CD4-positive, alpha-beta T cell (primary cell): ENCODE results near the gene PPP1R9B. TPM values are rescaled to one million over a fixed set of nuclear protein-coding genes. Genes with fewer than 3 reads are reported as not detected.

Experiments
- ATAC-seq: fragments of 200-7000 bp; cut with Tn5 transposase; one replicate; pipeline ENCODE4 v1.10.0; 2022; ENCODE audit warnings: mild to moderate bottlenecking; ENCODE audit not compliant: poor library complexity
- CTCF ChIA-PET: fragments of 350-600 bp; sonication (Branson Sonifier 250); formaldehyde crosslinking; loops from one replicate; lab custom pipeline; 2021; ENCODE audit warnings: antibody characterized with exemption, inconsistent platforms; lab: Charles Lee
- POLR2A ChIA-PET: fragments of 350-600 bp; sonication (Branson Sonifier 250); formaldehyde crosslinking; loops from one replicate; lab custom pipeline; 2021; ENCODE audit warnings: antibody characterized with exemption, inconsistent platforms; lab: Charles Lee
- DNase-seq, 14 experiments: peaks; one replicate each; pipeline ENCODE4 v3.0.0-alpha.2; 2013 to 2020; ENCODE audit warnings: mixed read lengths in 2 of 14
- H3K27ac ChIP-seq, 2 donors: one replicate each; pipeline versions ENCODE4 v1.5.1 to v1.7.0; 2013; ENCODE audit warnings: low read length in 2 of 2, low read depth in 1 of 2, mild to moderate bottlenecking in 1 of 2
- H3K27me3 ChIP-seq, 2 experiments: 1 replicate in 1 of 2; 2 replicates in 1 of 2; pipeline versions ENCODE4 v1.6.1 to v1.7.0; 2013; ENCODE audit warnings: low read length in 2 of 2, control low read depth in 1 of 2, mild to moderate bottlenecking in 1 of 2, moderate library complexity in 1 of 2; ENCODE audit not compliant: insufficient read depth in 2 of 2, control insufficient read depth in 1 of 2
- H3K36me3 ChIP-seq: one replicate; pipeline ENCODE4 v1.6.1; 2013; ENCODE audit warnings: low read length, control low read depth; ENCODE audit not compliant: insufficient read depth
- H3K4me1 ChIP-seq: one replicate; pipeline ENCODE4 v1.6.1; 2013; ENCODE audit warnings: low read length, control low read depth; ENCODE audit not compliant: insufficient read depth
- H3K4me3 ChIP-seq: one replicate; pipeline ENCODE4 v1.5.1; 2013; ENCODE audit warnings: mild to moderate bottlenecking, low read length, moderate library complexity
- H3K9me3 ChIP-seq, 2 experiments: 1 replicate in 1 of 2; 2 replicates in 1 of 2; pipeline versions ENCODE4 v1.6.1 to v1.7.0; 2013; ENCODE audit warnings: low read length in 2 of 2, mild to moderate bottlenecking in 2 of 2, control low read depth in 1 of 2, moderate library complexity in 1 of 2; ENCODE audit not compliant: control insufficient read depth in 1 of 2, insufficient read depth in 1 of 2
- H3K27ac Mint-ChIP-seq: one replicate; pipeline ENCODE4 v1.8.0; 2020; ENCODE audit warnings: mixed read lengths
- H3K27me3 Mint-ChIP-seq: one replicate; pipeline ENCODE4 v1.8.0; 2021; ENCODE audit warnings: mixed read lengths
- H3K36me3 Mint-ChIP-seq: one replicate; pipeline ENCODE4 v1.8.0; 2021; ENCODE audit warnings: low read depth, mixed read lengths
- H3K4me1 Mint-ChIP-seq: one replicate; pipeline ENCODE4 v1.8.0; 2021; ENCODE audit warnings: low read depth, mixed read lengths
- H3K4me3 Mint-ChIP-seq: one replicate; pipeline ENCODE4 v1.8.0; 2020; ENCODE audit warnings: mild to moderate bottlenecking, mixed read lengths
- H3K9me3 Mint-ChIP-seq: one replicate; pipeline ENCODE4 v1.8.0; 2020; ENCODE audit warnings: mixed read lengths
- CTCF ChIP-seq: fragments of 200-600 bp; IDR thresholded peaks from one replicate; pipeline ENCODE4 v1.8.0; 2022; ENCODE audit warnings: antibody characterized with exemption, mild to moderate bottlenecking
- intact Hi-C, 2 experiments: fragments of 100-400 bp; cut with DNase I in 1 of 2; cut with micrococcal nuclease in 1 of 2; formaldehyde crosslinking; loops; one replicate each; pipeline versions ENCODE4 v1.15.1 to v1.9.0; 2023 to 2025; cut with DNase I, micrococcal nuclease
- total RNA-seq, 174 experiments: library from RNA in 2 of 174; stranded (reverse) in 2 of 174; gene quantifications; one replicate each; pipeline ENCODE4 v1.2.3 and lab custom pipeline; 2021 to 2026

The PPP1R9B gene
- total RNA-seq, 2 experiments from 2014 or later = 53.4 to 55.7 TPM

DNA sequence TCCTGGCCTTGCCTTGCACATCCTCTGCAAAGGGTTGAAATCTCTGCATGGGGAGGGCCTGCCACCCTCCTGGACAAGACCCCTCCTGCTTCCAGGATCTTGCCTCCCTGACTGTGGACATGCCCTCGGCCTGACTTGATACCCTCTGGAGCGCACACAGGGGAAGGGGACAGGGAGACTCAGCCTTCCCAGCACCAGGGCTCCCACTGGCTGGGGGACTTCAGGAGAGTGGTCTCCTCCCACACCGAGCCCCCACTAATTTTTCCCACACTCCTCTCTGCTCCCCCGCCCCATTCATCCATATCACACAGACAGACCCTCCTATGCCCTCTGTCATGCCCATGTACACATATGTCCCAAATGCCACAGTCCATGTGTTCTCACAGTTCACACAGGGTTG lies 29.6 kb upstream of the PPP1R9B start:
- H3K36me3 ChIP-seq = no peaks in the 10 kb centered on the region
- H3K36me3 Mint-ChIP-seq = no peaks in the 10 kb centered on the region
- H3K4me3 Mint-ChIP-seq = no peak overlapping the region
- POLR2A ChIA-PET = no interaction called here
- H3K4me3 ChIP-seq = no peak overlapping the region
- no peak overlapping the region for H3K27ac Mint-ChIP-seq
- H3K27me3 ChIP-seq = no peaks in the 10 kb centered on the region
- peaks cover 28% of the 10 kb centered on the region for H3K4me1 ChIP-seq
- peaks cover 26% of the 10 kb centered on the region for H3K4me1 Mint-ChIP-seq
- CTCF ChIA-PET = no interaction called here
- H3K9me3 ChIP-seq = no peaks in the 10 kb centered on the region
- H3K27me3 Mint-ChIP-seq = no peaks in the 10 kb centered on the region
- intact Hi-C loops = no loop called here
- ATAC-seq = no peak
- no peak for DNase-seq
- TF ChIP-seq CTCF = no peak
- H3K27ac ChIP-seq = no peak overlapping the region
- H3K9me3 Mint-ChIP-seq = no peaks in the 10 kb centered on the region

GRCh38 chr17:50177983-50178834 lies 27.7 kb upstream of the PPP1R9B start:
- no peaks in the 10 kb centered on the region for H3K36me3 ChIP-seq
- H3K4me1 ChIP-seq = peaks cover 12% of the 10 kb centered on the region
- H3K9me3 ChIP-seq = no peaks in the 10 kb centered on the region
- H3K27ac Mint-ChIP-seq = no peak overlapping the region
- no peaks in the 10 kb centered on the region for H3K36me3 Mint-ChIP-seq
- ATAC-seq = peak; percentile 92
- no peaks in the 10 kb centered on the region for H3K27me3 ChIP-seq
- DNase-seq = peak; percentile 23 to 77 (median 40)
- H3K9me3 Mint-ChIP-seq = no peaks in the 10 kb centered on the region
- CTCF ChIA-PET = interaction anchor here (1.0 to 2.2 kb wide), 4 partner anchors 19 to 84 kb away, joined by 4 to 7 read pairs (median 6); no protein-coding TSS in a partner anchor
- intact Hi-C loops = loop anchor here in 1 of 2 experiments (5.0 kb wide), 1 partner anchor 36 kb away; no protein-coding TSS in a partner anchor
- peaks cover 16% of the 10 kb centered on the region for H3K4me1 Mint-ChIP-seq
- POLR2A ChIA-PET = interaction anchor here (0.7 to 1.1 kb wide), 3 partner anchors 16 to 61 kb away, joined by 3 read pairs; no protein-coding TSS in a partner anchor
- H3K27me3 Mint-ChIP-seq = no peaks in the 10 kb centered on the region
- no peak overlapping the region for H3K27ac ChIP-seq
- H3K4me3 Mint-ChIP-seq = peak overlapping the region; percentile 39
- H3K4me3 ChIP-seq = no peak overlapping the region
- TF ChIP-seq CTCF = peak; percentile 58

DNA sequence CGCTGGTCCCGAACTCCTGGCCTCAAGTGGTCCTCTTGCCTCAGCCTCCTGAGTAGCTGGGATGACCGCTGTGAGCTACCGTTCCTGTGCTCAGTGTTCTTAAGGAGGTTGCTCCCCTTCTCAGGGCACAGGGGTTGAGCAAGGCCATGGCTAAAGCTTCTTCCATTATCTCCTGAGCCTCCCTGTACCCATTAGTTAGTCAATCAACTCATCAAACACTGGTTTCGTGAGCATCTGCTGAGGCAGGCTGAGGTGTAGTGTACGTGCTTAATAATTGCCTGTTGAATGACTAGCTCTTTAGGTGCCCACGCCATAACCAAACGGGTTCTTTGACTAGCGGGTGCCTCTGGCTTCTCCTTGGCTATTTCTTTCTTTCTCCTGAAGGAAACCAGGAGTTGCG lies 27.0 kb upstream of the PPP1R9B start:
- peaks cover 11% of the 10 kb centered on the region for H3K4me1 Mint-ChIP-seq
- POLR2A ChIA-PET = interaction anchor here (0.7 to 1.1 kb wide), 3 partner anchors 15 to 60 kb away, joined by 3 read pairs; no protein-coding TSS in a partner anchor
- H3K9me3 Mint-ChIP-seq = no peaks in the 10 kb centered on the region
- H3K36me3 Mint-ChIP-seq = no peaks in the 10 kb centered on the region
- TF ChIP-seq CTCF = no peak
- intact Hi-C loops = loop anchor here in 1 of 2 experiments (5.0 kb wide), 1 partner anchor 35 kb away; no protein-coding TSS in a partner anchor
- Histone ChIP-seq H3K27me3 (no peaks in the 10 kb centered on the region), H3K36me3 (no peaks in the 10 kb centered on the region), H3K27ac (no peak overlapping the region), H3K4me1 (peaks cover 11% of the 10 kb centered on the region), H3K4me3 (no peak overlapping the region), H3K9me3 (no peaks in the 10 kb centered on the region)
- ATAC-seq = no peak
- CTCF ChIA-PET = interaction anchor here (1.5 to 2.2 kb wide), 3 partner anchors 20 to 84 kb away, joined by 4 to 6 read pairs (median 5); no protein-coding TSS in a partner anchor
- no peak overlapping the region for H3K4me3 Mint-ChIP-seq
- no peaks in the 10 kb centered on the region for H3K27me3 Mint-ChIP-seq
- no peak overlapping the region for H3K27ac Mint-ChIP-seq
- no peak for DNase-seq
